Left ventricle myocardium superior (tissue), 1 donor: ENCODE results near the gene SGCB. TPM values are rescaled to one million over a fixed set of nuclear protein-coding genes. Genes with fewer than 3 reads are reported as not detected.

ENCODE experiments used
- ATAC-seq: fragments of 200-7000 bp; cut with Tn5 transposase; one replicate; pipeline ENCODE4 v1.9.1; 2020; ENCODE audit warnings: mild to moderate bottlenecking, moderate library complexity
- DNase-seq: peaks from one replicate; pipeline ENCODE4 v3.0.0-alpha.2; 2020
- intact Hi-C: fragments of 100-400 bp; cut with micrococcal nuclease; formaldehyde crosslinking; loops from one replicate; pipeline ENCODE4 v1.11.0; 2022
- total RNA-seq: library from RNA; stranded (reverse); fragmentation: NEBNext Ultra II Directional; extraction: Animal tissue kit (Norgen Biotek cat#: 25700); gene quantifications from one replicate; pipeline ENCODE4 v1.2.1, GENCODE V29; 2021
- donor health status: DM: no; HTN: yes; CAD: no; lungs with severe emphysema.

Gene SGCB
- total RNA-seq, 1 donor from 2014 or later: 80.4 TPM

DNA sequence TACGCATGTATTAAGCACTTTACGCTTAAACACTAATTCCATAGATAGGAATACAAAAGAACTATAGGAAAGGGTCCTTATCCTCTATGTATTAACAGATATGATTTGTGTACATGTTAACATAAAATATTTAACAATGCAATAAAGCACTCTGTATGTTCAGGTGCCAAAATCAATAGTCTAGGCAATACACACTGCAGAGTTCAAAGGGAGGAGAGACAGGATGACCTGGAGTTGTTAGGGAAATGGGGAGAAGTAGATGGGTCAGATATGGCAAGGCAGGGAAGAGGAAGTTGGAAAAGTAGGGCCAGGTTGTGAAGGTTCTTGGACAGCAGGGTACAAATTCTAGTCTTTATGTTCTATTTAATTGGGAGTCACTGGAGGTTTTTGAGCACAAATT, 2.9 kb downstream of the SGCB start:
- intact Hi-C loops: no loop called here
- ATAC-seq (no peak), DNase-seq (no peak)

DNA sequence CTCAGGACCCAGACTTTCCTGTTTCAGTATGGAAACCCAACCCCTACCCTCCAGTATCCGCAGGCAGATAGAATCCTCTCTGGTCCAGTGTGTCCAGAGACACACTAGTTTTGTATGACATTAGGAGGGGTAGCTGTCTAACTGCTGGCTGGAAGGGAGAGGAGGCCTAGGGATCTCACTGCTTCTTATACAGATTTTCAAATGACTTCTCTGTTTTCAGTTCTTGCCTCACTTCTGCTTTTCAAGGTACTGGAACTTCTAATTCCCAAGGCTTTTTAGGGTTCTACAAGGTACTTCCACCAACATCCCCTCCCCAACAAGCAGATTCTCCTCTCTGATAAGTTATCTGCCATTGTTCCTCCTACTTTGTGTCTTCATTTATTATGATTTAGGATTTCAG, 6.1 kb downstream of the SGCB start:
- no peak for ATAC-seq
- intact Hi-C loops: no loop called here
- DNase-seq: no peak

DNA sequence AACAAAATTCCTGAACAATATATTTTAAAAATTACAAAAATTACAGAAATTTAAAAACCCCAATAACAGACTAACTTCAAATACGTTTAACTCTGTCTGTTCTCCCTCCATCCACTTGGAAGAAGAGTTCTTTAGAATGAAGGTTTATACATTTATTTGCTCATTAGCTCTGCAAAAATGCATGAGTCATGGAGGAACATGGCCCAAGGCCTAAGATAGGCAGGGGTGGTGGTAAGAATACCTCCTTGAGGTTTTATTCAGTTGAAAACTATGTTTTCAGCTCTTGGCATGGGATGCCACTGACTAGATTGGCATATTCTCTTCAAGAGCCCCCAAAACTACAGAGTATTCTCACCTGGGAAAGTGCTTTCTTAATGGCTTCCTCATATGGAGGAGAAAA, 9.1 kb downstream of the SGCB start:
- no peak for DNase-seq
- no peak for ATAC-seq
- intact Hi-C loops: loop anchor here (5.0 kb wide), 1 partner anchor 132 kb away; no protein-coding TSS in a partner anchor

DNA sequence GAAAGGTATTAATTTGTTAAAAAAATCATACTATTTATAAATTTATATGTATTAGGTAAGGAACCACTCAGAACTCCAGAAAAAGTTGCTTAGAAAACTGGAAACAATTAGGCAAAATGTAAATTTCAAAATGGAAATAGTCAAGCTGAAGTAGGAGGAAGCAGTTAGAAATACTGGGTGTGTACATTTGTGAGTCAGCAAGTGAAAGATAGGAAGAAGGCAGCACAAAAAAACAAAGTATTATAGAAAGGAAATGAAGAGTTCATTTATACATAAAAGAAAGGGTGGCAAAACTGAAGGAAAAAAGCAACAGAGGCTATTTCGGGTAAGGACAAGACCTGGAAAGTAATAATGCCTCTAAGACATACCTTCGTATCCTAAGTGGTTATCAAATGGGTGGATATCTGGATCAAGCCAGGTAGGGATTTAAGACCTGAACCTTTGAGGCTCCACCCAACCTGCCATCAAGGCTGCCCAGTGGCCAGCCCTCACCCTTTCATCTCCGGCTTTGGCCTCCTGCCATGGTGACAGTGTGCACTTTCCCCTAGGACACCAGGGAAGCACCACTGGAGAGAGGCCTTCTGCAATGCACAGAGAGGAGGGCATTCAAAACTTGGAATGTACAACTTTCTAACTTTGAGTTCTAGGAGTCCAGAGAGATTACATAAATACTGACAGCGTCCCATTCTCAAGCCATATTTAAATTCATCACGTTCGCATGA, 18.0 kb downstream of the SGCB start, which contains the start of gene LRRC66:
Gene LRRC66, minus strand, starts transcription at position 428 of the 722 bp plus-strand sequence. CDS start 2,750 bp downstream, outside the sequence.
- no peak for ATAC-seq
- peak; percentile 31 for DNase-seq
- intact Hi-C loops: no loop called here

DNA sequence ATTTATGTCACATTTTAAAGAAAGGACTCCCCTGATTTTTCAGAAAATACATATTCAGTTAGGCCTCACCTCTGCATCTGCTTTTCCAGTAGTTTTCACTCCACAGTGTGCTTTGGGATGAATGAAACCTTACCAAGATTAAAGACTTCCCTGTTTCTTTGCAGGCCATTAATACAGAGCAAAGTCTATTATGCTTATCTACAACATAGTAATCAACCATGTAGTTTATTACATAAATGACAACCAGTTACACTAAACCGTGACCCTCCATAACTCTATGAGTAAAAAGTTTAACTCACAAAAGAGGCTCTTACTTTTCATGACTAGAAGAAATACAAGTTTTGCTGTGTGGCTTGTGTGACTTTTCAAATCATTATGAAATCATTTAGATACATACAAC, 20.3 kb downstream of the SGCB start:
- intact Hi-C loops: no loop called here
- ATAC-seq (no peak), DNase-seq (no peak)

DNA sequence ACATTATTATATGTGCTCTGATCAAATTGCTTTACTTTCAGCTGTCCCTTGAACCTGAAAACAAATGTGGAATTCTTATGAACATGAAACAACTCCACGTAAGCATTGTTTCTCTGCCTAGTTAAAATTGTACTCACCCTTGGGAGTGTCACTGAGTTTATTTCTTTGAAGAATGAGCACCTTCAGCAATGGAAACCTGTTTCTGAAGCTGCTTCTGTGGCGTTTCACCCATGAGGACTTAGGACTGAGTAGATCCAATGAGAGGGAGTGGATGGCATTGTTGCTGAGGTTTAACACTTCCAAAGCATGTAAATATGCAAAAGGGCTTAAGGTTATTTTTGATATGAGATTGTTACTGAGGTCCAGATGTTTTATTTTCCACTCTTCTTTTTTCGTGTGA, 21.1 kb downstream of the SGCB start:
- ATAC-seq: no peak
- no peak for DNase-seq
- intact Hi-C loops: no loop called here

DNA sequence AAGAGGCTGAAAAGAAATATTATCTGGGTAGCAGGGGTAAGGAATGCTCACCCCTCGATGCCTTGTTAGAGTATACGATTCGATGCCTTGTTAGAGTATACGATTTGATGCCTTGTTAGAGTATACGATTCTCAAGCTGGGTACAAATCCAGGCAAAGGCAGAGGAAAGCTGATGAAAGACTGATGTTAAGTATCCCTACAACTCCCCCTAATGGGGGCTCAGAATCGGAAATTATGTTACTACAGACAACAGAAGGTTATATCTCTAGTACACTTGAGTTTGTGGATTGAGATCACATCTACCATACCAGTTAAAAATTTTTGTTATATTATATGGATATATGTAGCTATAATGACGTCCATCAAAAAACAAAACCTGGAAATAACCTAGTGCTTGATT, 22.7 kb downstream of the SGCB start:
- no peak for ATAC-seq
- no peak for DNase-seq
- intact Hi-C loops: no loop called here

DNA sequence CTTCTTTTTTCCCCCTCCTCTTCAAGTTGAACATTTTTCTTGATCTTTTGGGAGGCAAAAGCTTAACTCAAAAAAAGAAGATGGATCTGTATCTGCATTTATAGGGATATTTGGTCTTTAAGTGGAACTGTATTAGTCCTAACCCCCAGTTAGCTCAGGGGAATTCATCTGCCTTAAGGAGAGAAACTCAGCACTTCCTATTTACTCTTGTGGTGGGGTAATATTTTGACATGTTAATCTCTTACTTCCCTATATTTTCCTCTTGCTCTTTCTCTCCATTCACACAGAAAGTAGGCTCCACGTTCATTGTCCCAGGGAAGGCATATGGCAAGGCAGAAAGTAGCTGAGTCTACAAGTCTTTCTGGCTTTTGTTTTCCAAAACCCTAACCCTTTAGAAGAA, 23.2 kb downstream of the SGCB start:
- intact Hi-C loops: no loop called here
- DNase-seq (no peak), ATAC-seq (no peak)

DNA sequence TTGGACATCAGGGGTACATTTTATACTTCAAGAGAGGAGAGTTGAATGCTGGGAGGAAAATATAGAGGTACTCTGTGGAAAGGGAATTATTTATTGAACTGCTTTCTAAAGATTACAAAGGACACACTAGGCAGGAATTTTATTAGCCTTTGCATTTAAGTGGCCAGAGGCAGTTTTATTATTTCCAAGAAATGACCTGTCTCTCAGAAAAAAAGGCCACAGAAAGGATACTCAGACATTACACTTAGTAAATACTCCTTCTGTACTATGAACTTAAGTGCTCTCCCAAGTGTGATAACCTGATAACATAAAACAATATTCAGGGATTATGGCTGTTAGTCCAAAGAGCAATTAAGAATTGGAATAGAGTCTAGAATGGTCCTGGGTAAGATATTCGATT, 25.4 kb downstream of the SGCB start:
- no peak for ATAC-seq
- intact Hi-C loops: no loop called here
- no peak for DNase-seq

DNA sequence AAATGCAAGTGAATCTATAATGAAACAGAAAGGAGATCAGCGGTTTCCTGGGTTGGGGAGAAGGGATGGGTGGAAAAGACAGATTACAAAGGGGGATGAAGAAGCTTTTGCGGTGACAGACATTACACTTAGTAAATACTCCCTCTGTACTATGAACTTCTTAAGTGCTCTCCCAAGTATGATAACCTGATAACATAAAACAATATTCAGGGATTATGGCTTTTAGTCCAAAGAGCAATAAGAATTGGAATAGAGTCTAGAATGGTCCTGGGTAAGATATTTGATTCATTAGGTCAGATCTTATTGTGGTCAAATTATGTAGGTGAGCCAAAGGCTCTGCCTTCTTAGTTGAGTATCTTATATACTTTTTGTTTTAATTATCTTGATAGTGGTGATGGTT, 27.1 kb downstream of the SGCB start:
- ATAC-seq: no peak
- DNase-seq: no peak
- intact Hi-C loops: no loop called here

DNA sequence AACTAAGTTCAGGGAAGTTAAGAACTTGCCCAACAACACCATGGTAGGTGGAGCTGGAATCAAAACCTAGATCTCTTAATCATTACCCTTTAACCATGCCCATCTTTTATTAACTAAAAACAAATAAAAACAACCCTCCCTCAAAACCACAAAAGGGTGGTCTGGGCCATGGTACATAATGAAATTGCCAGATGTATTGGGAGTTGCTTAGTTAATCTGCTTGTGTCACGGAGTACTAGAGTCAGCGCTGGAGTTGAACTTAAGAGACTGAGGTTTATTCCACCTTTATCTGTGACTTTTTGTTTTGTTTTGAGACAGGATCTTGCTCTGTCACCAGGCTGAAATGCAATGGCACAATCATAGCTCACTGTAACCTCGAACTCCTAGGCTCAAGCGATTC, 31.2 kb downstream of the SGCB start:
- DNase-seq: no peak
- intact Hi-C loops: no loop called here
- no peak for ATAC-seq

DNA sequence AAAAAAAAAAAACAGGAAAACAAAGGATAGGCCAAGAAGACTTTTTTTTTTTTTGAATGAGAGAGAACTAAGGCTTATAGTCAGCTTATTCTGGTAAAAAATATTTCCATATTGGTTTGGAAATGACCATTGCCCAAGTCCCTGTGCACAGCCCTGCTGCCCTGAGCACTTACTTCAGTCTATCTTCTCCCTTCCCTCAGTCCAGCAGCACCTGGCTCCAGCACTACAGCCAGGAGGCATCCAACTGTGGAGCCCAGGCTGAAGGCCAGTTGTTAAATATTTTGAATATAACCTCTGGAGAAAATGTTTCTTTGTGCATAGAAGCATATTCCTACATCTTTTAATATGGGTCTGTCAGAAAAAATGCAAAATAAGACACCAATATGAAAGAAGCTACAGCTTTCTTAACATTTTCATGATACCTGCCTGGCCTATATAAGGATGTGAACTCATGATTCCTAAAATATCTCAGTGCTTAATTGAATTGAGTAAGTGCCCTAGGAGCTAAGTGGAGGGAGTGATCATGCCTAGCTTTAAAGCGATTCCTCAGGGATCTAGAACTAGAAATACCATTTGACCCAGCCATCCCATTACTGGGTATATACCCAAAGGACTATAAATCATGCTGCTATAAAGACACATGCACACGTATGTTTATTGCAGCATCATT, 32.4 kb downstream of the SGCB start:
- ATAC-seq (no peak), DNase-seq (no peak)
- intact Hi-C loops: no loop called here

DNA sequence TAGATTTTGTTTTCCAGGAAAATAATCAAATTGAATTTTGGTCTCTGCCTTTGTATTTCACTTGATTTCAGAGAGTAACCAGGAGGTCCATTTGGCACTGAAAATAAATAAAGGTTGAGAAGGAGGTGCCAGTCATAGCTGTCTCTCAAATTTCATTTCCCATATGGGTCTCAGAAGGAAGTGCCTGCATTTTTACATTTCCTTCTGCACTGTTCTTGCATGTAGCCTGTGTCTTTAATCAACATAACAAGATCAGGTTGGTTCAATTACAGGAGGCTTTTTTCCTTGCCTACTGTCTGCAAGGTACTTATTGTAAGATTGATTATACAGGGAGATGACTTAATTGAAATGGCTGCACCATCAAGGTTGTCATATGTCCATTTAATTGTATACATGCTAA, 33.7 kb downstream of the SGCB start:
- DNase-seq (no peak), ATAC-seq (no peak)
- intact Hi-C loops: no loop called here

DNA sequence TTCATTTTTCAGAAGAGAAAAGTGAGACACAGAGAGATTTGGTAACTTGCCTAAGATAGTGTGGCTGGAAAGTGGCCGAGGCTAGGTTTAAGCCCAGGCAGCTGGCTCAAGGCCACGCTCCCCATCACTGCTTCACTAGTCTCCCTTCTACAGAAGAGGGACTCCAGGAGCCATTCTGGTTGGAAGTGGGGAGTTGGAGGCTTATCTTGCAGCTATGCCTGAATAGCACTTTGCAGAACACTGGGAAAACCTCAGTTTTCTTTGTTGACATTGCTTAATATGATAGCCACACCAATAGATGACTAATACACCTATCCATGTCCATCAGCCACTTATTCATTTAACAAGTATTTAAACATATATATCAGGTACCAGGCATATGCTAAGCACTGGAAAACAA, 36.5 kb downstream of the SGCB start:
- ATAC-seq: no peak
- intact Hi-C loops: no loop called here
- DNase-seq: no peak

DNA sequence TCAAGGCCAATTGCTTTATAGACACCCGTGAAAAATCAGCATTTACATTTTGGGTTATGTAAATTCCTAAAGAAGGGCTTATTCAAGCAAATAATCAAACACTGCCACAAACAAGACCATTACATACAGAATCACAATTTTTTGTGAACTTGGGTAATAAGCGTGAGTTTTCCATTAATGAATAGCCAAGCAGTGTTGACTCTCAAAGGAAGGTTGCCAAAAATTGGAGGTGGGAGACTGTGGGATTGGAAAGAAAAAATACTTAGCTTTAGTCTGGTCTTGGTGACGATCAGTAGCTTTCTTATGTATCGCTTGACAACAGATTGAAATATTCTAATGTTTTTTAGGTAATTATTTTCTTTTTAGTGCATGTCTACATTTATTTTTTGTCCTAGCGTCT, 38.8 kb downstream of the SGCB start:
- no peak for DNase-seq
- ATAC-seq: no peak
- intact Hi-C loops: no loop called here

DNA sequence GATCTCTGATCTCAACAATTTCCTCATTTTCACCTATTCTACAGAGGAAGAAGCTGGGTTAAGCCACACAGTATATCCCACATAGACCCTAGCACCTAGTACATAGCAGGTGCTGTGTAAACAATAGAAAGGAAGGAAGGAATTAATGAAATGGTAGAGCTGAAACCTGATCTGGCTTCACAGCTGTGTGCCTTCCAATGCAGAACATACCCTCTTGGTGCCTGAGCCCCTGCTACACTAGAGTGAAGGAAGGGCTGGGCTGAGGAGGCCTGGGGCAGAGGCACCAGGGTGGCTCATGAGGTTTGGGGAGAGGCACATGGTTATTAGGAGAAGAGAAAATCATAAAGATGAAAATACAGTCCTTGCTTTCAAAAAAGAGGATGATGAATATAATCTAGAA, 39.3 kb downstream of the SGCB start:
- intact Hi-C loops: no loop called here
- ATAC-seq: no peak

DNA sequence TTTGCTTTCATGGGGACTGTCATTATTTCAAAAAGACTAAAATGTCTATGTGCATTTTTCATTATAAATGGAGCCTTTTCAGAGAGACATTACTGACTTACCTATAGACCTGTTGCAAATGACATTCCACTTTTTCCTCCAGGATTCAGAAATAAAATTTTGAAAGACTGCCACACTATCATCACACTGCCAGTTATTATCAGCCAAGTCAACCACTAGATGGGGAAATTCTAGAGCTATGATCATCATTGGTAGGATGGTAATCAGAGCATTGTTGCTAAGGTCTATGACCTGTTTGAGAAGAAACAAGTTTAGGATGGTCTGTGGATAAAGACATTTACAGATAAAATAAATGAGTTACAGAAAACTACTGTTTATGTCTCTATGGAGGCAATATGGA, 40.5 kb downstream of the SGCB start:
- ATAC-seq (no peak), DNase-seq (no peak)
- intact Hi-C loops: no loop called here

More for the DNA sequence above, 39.3 kb downstream of the SGCB start:
- DNase-seq: no peak

DNA sequence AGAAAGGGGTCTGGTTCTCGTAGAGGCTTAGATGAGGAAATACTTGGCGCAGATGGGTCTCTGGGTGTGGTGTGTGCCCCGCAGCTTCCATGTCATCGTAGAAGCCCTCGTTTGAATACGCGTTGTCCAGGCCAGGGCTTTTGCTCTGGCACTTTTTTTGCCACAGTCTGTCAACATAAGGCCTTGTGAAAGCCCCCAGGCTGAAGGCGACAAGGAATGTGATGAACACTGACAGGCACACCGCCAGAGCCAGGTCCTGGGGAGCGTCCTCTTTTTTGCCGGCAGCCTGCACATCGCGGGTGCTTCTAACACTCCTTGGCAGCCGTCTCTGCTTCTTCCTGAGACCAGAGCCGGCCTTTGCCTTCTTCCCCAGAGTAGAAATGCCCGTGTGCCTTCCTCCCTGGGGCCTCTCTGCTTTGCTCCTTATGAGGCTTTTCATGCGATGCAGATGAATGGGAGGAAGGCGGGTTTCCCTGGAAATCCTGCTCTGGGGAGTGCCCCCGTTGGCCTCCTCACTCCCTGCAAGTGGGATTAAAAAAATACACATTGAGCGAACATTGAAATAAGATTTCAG, 42.4 kb downstream of the SGCB start:
- intact Hi-C loops: no loop called here
- DNase-seq (no peak), ATAC-seq (no peak)
